Daoy (cell line): ENCODE results near the gene BBC3. TPM values are rescaled to one million over a fixed set of nuclear protein-coding genes. Genes with fewer than 3 reads are reported as not detected.

Experiments
- DNase-seq: peaks from one replicate; pipeline ENCODE4 v3.0.0-alpha.2; 2015; ENCODE audit warnings: low read depth
- total RNA-seq: library from RNA; depleted of rRNA; stranded (reverse); fragments of >200 nt; shearing (Covaris generic); gene quantifications from 2 replicates; pipeline ENCODE4 v1.2.3, GENCODE V29; 2014; rRNA removed

Gene BBC3
- total RNA-seq, 1 experiment from 2014 or later, result 2.2 TPM

- no peak for DNase-seq
Measured at GRCh38 chr19:47195434-47195833, 35.6 kb downstream of the BBC3 start.

DNA sequence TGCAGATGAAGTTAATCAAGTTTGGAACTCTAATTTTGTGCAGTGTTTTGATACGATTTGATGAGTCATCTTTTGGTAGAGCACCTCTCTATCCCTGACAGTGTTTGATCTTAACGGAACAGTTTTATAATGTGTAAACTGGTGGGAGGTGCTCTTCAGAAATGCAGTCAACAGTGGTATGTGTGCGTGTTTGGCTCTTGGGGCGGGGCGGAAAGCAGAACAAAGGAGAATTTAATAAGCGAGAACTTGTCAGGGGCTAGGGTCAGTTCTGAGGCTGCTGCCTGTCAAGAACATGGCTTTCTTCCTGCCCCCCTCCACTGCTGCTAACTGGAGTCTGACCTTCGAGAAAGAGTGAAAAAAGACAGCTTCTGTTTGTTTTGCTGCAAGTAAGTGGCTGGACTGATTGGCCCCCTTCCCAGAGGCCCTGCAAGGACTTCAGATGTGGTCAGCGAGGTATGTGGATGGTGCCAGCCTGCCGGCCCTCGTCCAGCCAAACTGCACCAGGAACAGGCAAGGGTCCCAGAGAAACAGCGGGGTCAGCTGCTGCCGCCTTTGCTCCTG lies 40.8 kb downstream of the BBC3 start:
- peak; percentile 64 for DNase-seq

GRCh38 chr19:47188507-47189033 lies 42.4 kb downstream of the BBC3 start:
- no peak for DNase-seq

DNA sequence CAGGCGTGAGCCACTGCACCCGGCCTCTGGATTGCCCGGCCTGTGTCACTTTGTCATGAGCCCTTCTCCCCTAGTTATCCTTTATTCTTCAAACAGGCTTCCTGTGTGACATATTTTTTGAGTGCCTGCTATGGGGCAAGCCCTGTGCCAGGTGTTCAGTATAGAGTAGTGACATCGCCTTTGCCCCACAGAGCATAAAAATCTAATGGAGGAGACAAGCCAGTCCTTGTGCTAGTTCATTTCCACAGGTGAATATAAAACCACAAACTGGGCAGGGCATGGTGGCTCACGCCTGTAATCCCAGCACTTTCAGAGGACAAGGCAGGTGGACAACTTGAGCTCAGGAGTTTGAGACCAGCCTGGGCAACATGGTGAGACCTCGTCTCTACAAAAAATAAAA lies 43.2 kb downstream of the BBC3 start:
- DNase-seq, result no peak

- DNase-seq, result no peak
Measured at GRCh38 chr19:47187335-47187655, 43.7 kb downstream of the BBC3 start.

GRCh38 chr19:47186446-47187334 lies 44.3 kb downstream of the BBC3 start:
- DNase-seq, result no peak

DNA sequence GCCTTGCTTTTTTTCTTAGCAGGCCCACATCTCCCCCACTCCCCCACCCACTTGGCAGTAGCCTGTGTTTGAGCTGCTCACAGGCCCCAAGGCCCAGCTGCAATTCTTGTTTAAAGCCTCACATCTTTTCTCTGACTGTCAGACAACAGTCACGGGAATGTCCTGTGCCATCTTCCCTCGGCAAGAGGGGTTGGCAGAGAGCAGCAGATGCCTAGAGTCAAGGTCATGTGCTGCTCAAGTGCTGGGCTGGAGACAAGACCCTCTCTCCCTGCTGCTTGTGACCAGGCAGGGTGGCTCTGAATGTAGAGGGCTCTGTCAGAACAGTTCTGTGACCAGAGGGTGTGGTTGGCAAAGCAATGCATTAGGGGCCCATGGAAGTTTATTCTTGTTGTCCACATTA lies 47.4 kb downstream of the BBC3 start:
- no peak for DNase-seq

DNA sequence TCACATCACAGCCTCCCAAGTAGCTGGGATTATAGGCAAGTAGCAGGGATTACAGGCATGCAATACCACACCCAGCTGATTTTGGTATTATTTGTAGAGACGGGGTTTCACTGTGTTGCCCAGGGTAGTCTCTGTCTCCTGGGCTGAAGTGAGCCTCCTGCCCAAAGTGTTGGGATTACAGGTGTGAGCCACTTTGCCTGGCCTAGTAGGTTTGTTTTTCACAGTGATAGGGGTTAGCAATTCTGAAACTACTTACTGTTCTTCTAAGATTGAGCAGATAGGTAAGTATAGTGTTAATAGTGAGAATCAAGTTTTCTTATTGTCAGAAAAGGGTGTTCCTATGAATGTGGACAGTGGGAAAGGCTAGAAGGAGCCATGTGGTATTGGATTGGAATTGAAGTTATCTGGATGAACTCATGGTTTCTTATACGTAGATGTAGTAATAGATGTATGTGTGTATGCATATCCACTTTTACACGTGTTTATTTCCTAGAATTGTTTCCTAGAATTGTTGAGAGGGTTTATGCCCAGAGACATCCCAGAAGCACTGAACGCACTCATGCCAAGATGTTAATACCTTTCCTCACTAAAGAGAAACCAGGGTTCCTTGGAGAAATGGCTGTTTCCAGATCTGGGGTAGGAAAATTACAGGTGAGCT lies 51.2 kb downstream of the BBC3 start:
- no peak for DNase-seq

GRCh38 chr19:47176627-47177090 lies 54.3 kb downstream of the BBC3 start:
- peak; percentile 40 for DNase-seq

- no peak for DNase-seq
Measured at GRCh38 chr19:47176071-47176626, 54.9 kb downstream of the BBC3 start.

DNA sequence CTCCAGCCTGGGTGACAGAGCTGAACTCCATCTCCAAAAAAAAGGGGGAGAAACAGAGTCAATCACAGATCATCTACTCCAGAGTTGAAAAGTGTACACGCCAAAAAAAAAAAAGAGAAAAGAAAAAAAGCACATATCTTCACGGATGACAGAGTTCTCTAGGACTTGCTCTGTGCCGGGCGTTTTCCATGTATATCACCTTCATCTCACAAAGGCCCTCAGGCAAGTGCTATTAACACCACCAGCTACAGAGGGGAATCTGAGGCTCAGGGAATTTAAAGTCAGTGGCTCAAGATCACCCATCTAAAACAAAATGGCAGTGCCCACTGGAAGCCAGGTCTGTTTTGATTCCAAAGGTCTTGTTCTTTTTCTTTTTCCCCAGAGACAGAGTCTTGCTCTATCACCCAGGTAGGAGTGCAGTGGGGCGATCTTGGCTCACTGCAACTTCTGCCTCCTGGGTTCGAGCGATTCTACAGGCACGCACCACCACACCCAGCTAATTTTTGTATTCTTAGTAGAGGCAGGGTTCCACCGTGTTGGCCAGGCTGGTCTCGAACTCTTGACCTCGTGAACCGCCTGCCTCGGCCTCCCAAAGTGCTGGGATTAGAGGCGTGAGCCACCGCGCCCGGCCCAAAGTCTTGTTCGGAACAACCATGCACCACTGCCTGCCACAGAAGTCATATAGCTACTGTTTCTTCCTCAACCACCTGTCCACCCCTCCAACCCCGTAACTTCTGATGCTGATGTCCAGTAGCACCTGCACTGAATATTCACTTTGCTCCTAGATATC lies 58.1 kb downstream of the BBC3 start:
- no peak for DNase-seq

Other genes starting within 250 kb of the BBC3 start
- gene NPAS1, start 211.4 kb downstream of the BBC3 start, total RNA-seq, result 0.27 TPM in 1 of 2 replicates, not detected in the other
- 46.5 and 55.0 TPM in 2 replicates for gene TMEM160, start 182.6 kb downstream of the BBC3 start, total RNA-seq
- 4.0 and 11.4 TPM in 2 replicates for gene ZC3H4, start 117.4 kb downstream of the BBC3 start, total RNA-seq
- gene SAE1, start 100.4 kb downstream of the BBC3 start, total RNA-seq, result 289 and 321 TPM in 2 replicates
- 8.0 and 8.6 TPM in 2 replicates for gene CCDC9, start 25.3 kb upstream of the BBC3 start, total RNA-seq
- gene INAFM1, start 43.7 kb upstream of the BBC3 start, total RNA-seq, result 3.5 and 6.0 TPM in 2 replicates
- not detected in 2 replicates for gene C5AR1, start 78.7 kb upstream of the BBC3 start, total RNA-seq
- 0.17 TPM in 1 of 2 replicates, not detected in the other for gene C5AR2, start 101.0 kb upstream of the BBC3 start, total RNA-seq
- 29.7 and 30.5 TPM in 2 replicates for gene DHX34, start 118.1 kb upstream of the BBC3 start, total RNA-seq
- 0.63 and 2.9 TPM in 2 replicates for gene MEIS3, start 188.3 kb upstream of the BBC3 start, total RNA-seq
- 0.40 TPM in 1 of 2 replicates, not detected in the other for gene SLC8A2, start 240.7 kb upstream of the BBC3 start, total RNA-seq